OCI-LY1 (cell line): Measurements from ENCODE around the gene MAP7.
"Not testable (repeated sequence)": the region's sequence is repeated elsewhere in the genome, so short reads cannot be mapped to it uniquely, and the experiment has no call there.

ENCODE experiments used
- H2AFZ ChIP-seq: fragments of 200-600 bp; sonication (generic), shearing (Covaris generic); 2 replicates; pipeline ENCODE4 v1.6.0; 2014; ENCODE audit warnings: antibody characterized with exemption, mild to moderate bottlenecking, low read length
- H3F3A ChIP-seq: fragments of 200-600 bp; sonication (generic), shearing (Covaris generic); 2 replicates; pipeline ENCODE4 v1.6.0; 2014; ENCODE audit warnings: mild to moderate bottlenecking, antibody characterized with exemption, low read length, moderate library complexity; ENCODE audit not compliant: insufficient read depth
- H3K27ac ChIP-seq: fragments of 200-600 bp; sonication (generic); 2 replicates; pipeline ENCODE4 v1.5.1; 2014; ENCODE audit warnings: low read length, mixed run types, mild to moderate bottlenecking, low read depth; ENCODE audit not compliant: poor library complexity, severe bottlenecking
- H3K27me3 ChIP-seq: fragments of 200-600 bp; sonication (generic); 2 replicates; pipeline ENCODE4 v1.6.0; 2014; ENCODE audit warnings: antibody characterized with exemption, mild to moderate bottlenecking, low read length, moderate library complexity; ENCODE audit not compliant: insufficient read depth
- H3K36me3 ChIP-seq: fragments of 200-600 bp; sonication (generic); 2 replicates; pipeline ENCODE4 v1.6.1; 2014; ENCODE audit warnings: mild to moderate bottlenecking, antibody characterized with exemption, low read length, moderate library complexity, mixed read lengths; ENCODE audit not compliant: insufficient read depth
- H3K4me1 ChIP-seq: fragments of 200-600 bp; sonication (generic); 2 replicates; pipeline ENCODE4 v1.5.1; 2014; ENCODE audit warnings: mild to moderate bottlenecking, low read length, moderate library complexity; ENCODE audit not compliant: insufficient read depth, severe bottlenecking
- H3K4me2 ChIP-seq: fragments of 200-600 bp; sonication (generic), shearing (Covaris generic); 2 replicates; pipeline ENCODE4 v1.6.1; 2014; ENCODE audit warnings: low read length
- H3K4me3 ChIP-seq: fragments of 200-600 bp; sonication (generic); 2 replicates; pipeline ENCODE4 v1.5.1; 2014; ENCODE audit warnings: low read length, low read depth, mild to moderate bottlenecking, mixed read lengths; ENCODE audit not compliant: poor library complexity, severe bottlenecking
- H3K79me2 ChIP-seq: fragments of 200-600 bp; shearing (Covaris generic); 2 replicates; pipeline ENCODE4 v1.6.1; 2016; ENCODE audit warnings: mixed run types, low read length, mixed read lengths; ENCODE audit not compliant: insufficient read depth
- H3K9ac ChIP-seq: fragments of 200-600 bp; sonication (generic), shearing (Covaris generic); 2 replicates; pipeline ENCODE4 v1.6.1; 2014; ENCODE audit warnings: mild to moderate bottlenecking, low read length, mixed read lengths
- H3K9me2 ChIP-seq: fragments of 200-600 bp; sonication (generic), shearing (Covaris generic); 2 replicates; pipeline ENCODE4 v1.6.1; 2014; ENCODE audit warnings: low read depth, mild to moderate bottlenecking, low read length, mixed read lengths
- H3K9me3 ChIP-seq: fragments of 200-600 bp; shearing (Covaris generic); 2 replicates; pipeline ENCODE4 v1.6.1; 2014; ENCODE audit warnings: low read length, mixed read lengths
- H4K20me1 ChIP-seq: fragments of 200-600 bp; sonication (generic), shearing (Covaris generic); 2 replicates; pipeline ENCODE4 v1.6.0; 2016; ENCODE audit warnings: mild to moderate bottlenecking, low read length; ENCODE audit not compliant: insufficient read depth
- CTCF ChIP-seq: fragments of 200-600 bp; sonication (generic), shearing (Covaris generic); IDR thresholded peaks from 2 replicates; pipeline ENCODE4 v1.5.1; 2017; ENCODE audit warnings: mild to moderate bottlenecking, antibody characterized with exemption, low read length, moderate library complexity, mixed read lengths
- EZH2 ChIP-seq: fragments of 200-600 bp; sonication (generic), shearing (Covaris generic); IDR thresholded peaks from 2 replicates; pipeline ENCODE4 v1.8.0; 2017; ENCODE audit warnings: borderline replicate concordance, mixed run types, mild to moderate bottlenecking, antibody characterized with exemption, low read length, moderate library complexity, mixed read lengths

MAP7 gene

GRCh38 chr6:136487759-136488425 is 62.3 kb downstream of the MAP7 start:
- H3K4me2 ChIP-seq, result no peak overlapping the region
- TF ChIP-seq CTCF (no peak), EZH2 (no peak)
- no peak overlapping the region for H3K27ac ChIP-seq
- no peak overlapping the region for H3K4me3 ChIP-seq
- no peak overlapping the region for H3K9ac ChIP-seq
- no peaks in the 10 kb centered on the region for H3K79me2 ChIP-seq
- H3K36me3 ChIP-seq, result no peaks in the 10 kb centered on the region
- H4K20me1 ChIP-seq, result no peaks in the 10 kb centered on the region
- H2AFZ ChIP-seq, result no peak overlapping the region
- no peaks in the 10 kb centered on the region for H3F3A ChIP-seq
- H3K9me3 ChIP-seq, result no peaks in the 10 kb centered on the region
- H3K9me2 ChIP-seq, result no peaks in the 10 kb centered on the region
- H3K4me1 ChIP-seq, result no peaks in the 10 kb centered on the region
- H3K27me3 ChIP-seq, result no peaks in the 10 kb centered on the region

GRCh38 chr6:136486357-136486756 is 63.9 kb downstream of the MAP7 start:
- Histone ChIP-seq H3K36me3 (no peaks in the 10 kb centered on the region), H3K9me2 (no peaks in the 10 kb centered on the region), H3K9ac (no peak overlapping the region), H3K27ac (no peak overlapping the region), H3K4me2 (no peak overlapping the region), H3F3A (no peaks in the 10 kb centered on the region), H3K4me3 (no peak overlapping the region), H3K27me3 (no peaks in the 10 kb centered on the region), H3K79me2 (no peaks in the 10 kb centered on the region), H3K9me3 (no peaks in the 10 kb centered on the region), H3K4me1 (no peaks in the 10 kb centered on the region), H4K20me1 (no peaks in the 10 kb centered on the region), H2AFZ (no peak overlapping the region)
- TF ChIP-seq CTCF, result no peak
- TF ChIP-seq EZH2, result no peak

- Histone ChIP-seq H3K4me1 (no peaks in the 10 kb centered on the region), H3K36me3 (no peaks in the 10 kb centered on the region), H3K27ac (no peak overlapping the region), H2AFZ (no peak overlapping the region), H3K79me2 (no peaks in the 10 kb centered on the region), H3F3A (no peaks in the 10 kb centered on the region), H3K9ac (no peak overlapping the region), H3K9me3 (no peaks in the 10 kb centered on the region), H3K4me3 (no peak overlapping the region), H3K27me3 (no peaks in the 10 kb centered on the region), H3K9me2 (no peaks in the 10 kb centered on the region), H4K20me1 (no peaks in the 10 kb centered on the region), H3K4me2 (no peak overlapping the region)
- TF ChIP-seq CTCF, result no peak
- no peak for TF ChIP-seq EZH2
These were observed 66.3 kb downstream of the MAP7 start for GRCh38 chr6:136483906-136484305.

GRCh38 chr6:136483005-136483404 is 67.2 kb downstream of the MAP7 start:
- H3K4me3 ChIP-seq, H3K9me2 ChIP-seq, H3K79me2 ChIP-seq, H3K27ac ChIP-seq, H3K9me3 ChIP-seq, H3F3A ChIP-seq, H3K4me1 ChIP-seq, H4K20me1 ChIP-seq, H3K27me3 ChIP-seq, H3K9ac ChIP-seq, H3K36me3 ChIP-seq, H2AFZ ChIP-seq, H3K4me2 ChIP-seq: not testable (repeated sequence)
